KOPT-K1 (cell line): ENCODE data around the gene CNDP2.
"Not testable (repeated sequence)": the region's sequence is repeated elsewhere in the genome, so short reads cannot be mapped to it uniquely, and the experiment has no call there.

Experiments used
- H3K27ac ChIP-seq: fragments of 200-600 bp; sonication (generic); 2 replicates; pipeline ENCODE4 v1.5.1; 2016; ENCODE audit warnings: antibody characterized with exemption, mild to moderate bottlenecking, low read depth, low read length; ENCODE audit not compliant: poor library complexity, severe bottlenecking
- H3K36me3 ChIP-seq: fragments of 200-600 bp; sonication (generic); 2 replicates; pipeline ENCODE4 v1.5.1; 2017; ENCODE audit warnings: antibody characterized with exemption, mild to moderate bottlenecking, low read length, moderate library complexity; ENCODE audit not compliant: insufficient read depth
- H3K9me3 ChIP-seq: fragments of 200-600 bp; sonication (generic); 2 replicates; pipeline ENCODE4 v1.5.1; 2017; ENCODE audit warnings: antibody characterized with exemption, low read length, mild to moderate bottlenecking; ENCODE audit not compliant: insufficient read depth, poor library complexity, severe bottlenecking

CNDP2 gene

GRCh38 chr18:74486119-74486849 is 9.9 kb upstream of the CNDP2 start:
- Histone ChIP-seq H3K36me3 (no peaks in the 10 kb centered on the region), H3K27ac (no peak overlapping the region), H3K9me3 (no peaks in the 10 kb centered on the region)

GRCh38 chr18:74488354-74488753 is 7.8 kb upstream of the CNDP2 start:
- Histone ChIP-seq H3K27ac (no peak overlapping the region), H3K9me3 (peaks cover 11% of the 10 kb centered on the region), H3K36me3 (no peaks in the 10 kb centered on the region)

GRCh38 chr18:74488864-74489263 is 7.3 kb upstream of the CNDP2 start:
- Histone ChIP-seq H3K9me3 (peaks cover 11% of the 10 kb centered on the region), H3K36me3 (no peaks in the 10 kb centered on the region), H3K27ac (no peak overlapping the region)

GRCh38 chr18:74489676-74490075 is 6.5 kb upstream of the CNDP2 start:
- Histone ChIP-seq H3K27ac (no peak overlapping the region), H3K9me3 (peaks cover 11% of the 10 kb centered on the region), H3K36me3 (no peaks in the 10 kb centered on the region)

GRCh38 chr18:74492259-74492658 is 3.9 kb upstream of the CNDP2 start:
- Histone ChIP-seq H3K9me3 (peaks cover 11% of the 10 kb centered on the region), H3K27ac (no peak overlapping the region), H3K36me3 (no peaks in the 10 kb centered on the region)

- H3K36me3 ChIP-seq, result no peaks in the 10 kb centered on the region
- peaks cover 11% of the 10 kb centered on the region for H3K9me3 ChIP-seq
- no peak overlapping the region for H3K27ac ChIP-seq
These were observed 2.5 kb upstream of the CNDP2 start for GRCh38 chr18:74493689-74494088.

GRCh38 chr18:74494514-74494913 is 1.6 kb upstream of the CNDP2 start:
- Histone ChIP-seq H3K36me3 (no peaks in the 10 kb centered on the region), H3K27ac (no peak overlapping the region), H3K9me3 (peaks cover 11% of the 10 kb centered on the region)

GRCh38 chr18:74496508-74497323 is 553 bp downstream of the CNDP2 start:
- peak overlapping the region; percentile 62 for H3K27ac ChIP-seq
- H3K36me3 ChIP-seq, result peaks cover 13% of the 10 kb centered on the region
- peaks cover 10% of the 10 kb centered on the region for H3K9me3 ChIP-seq

GRCh38 chr18:74497324-74497676 is 1.1 kb downstream of the CNDP2 start:
- Histone ChIP-seq H3K36me3 (peaks cover 19% of the 10 kb centered on the region), H3K27ac (peak overlapping the region; percentile 62), H3K9me3 (peaks cover 4% of the 10 kb centered on the region)

- Histone ChIP-seq H3K36me3 (peaks cover 24% of the 10 kb centered on the region), H3K27ac (no peak overlapping the region), H3K9me3 (no peaks in the 10 kb centered on the region)
These were observed 1.6 kb downstream of the CNDP2 start for GRCh38 chr18:74497778-74498177.

- peaks cover 35% of the 10 kb centered on the region for H3K36me3 ChIP-seq
- no peaks in the 10 kb centered on the region for H3K9me3 ChIP-seq
- H3K27ac ChIP-seq, result peak overlapping the region; percentile 82
These were observed 2.8 kb downstream of the CNDP2 start for GRCh38 chr18:74498712-74499627.

GRCh38 chr18:74499633-74500032 is 3.5 kb downstream of the CNDP2 start:
- H3K36me3 ChIP-seq, result peaks cover 41% of the 10 kb centered on the region
- H3K27ac ChIP-seq, result peak overlapping the region; percentile 82
- no peaks in the 10 kb centered on the region for H3K9me3 ChIP-seq

- no peak overlapping the region for H3K27ac ChIP-seq
- peaks cover 48% of the 10 kb centered on the region for H3K36me3 ChIP-seq
- H3K9me3 ChIP-seq, result no peaks in the 10 kb centered on the region
These were observed 4.2 kb downstream of the CNDP2 start for GRCh38 chr18:74500372-74500771.

- peaks cover 52% of the 10 kb centered on the region for H3K36me3 ChIP-seq
- H3K27ac ChIP-seq, H3K9me3 ChIP-seq: not testable (repeated sequence)
These were observed 4.6 kb downstream of the CNDP2 start for GRCh38 chr18:74500774-74501173.

- no peaks in the 10 kb centered on the region for H3K9me3 ChIP-seq
- H3K27ac ChIP-seq, result no peak overlapping the region
- peaks cover 58% of the 10 kb centered on the region for H3K36me3 ChIP-seq
These were observed 5.2 kb downstream of the CNDP2 start for GRCh38 chr18:74501386-74501785.
